ENCODE data around the gene CPT1A.

Gene CPT1A

DNA sequence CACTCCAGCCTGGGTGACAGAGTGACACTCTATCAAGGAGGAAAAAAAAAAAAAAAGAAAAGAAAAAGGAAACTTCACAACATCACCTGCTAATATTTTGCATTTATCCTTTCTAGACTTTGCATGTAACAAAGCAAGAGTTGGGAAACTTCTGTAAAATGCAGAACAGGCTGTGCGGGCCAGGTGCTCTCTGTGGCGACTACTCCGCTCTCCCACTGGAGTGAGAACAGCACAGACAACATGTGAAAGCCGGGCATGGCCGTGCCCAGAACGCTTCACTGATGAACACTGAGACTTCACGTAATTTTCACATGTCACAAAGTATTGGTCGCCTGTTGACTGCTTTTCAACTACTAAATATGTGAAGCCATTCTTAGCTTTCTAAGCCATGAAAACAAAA lies 74.9 kb downstream of the CPT1A start:
- Mint-ChIP-seq H3K9me3 (no peaks in the 10 kb centered on the region), H3K27me3 (no peaks in the 10 kb centered on the region), H3K4me3 (no peak overlapping the region), H3K27ac (no peak overlapping the region), H3K4me1 (no peaks in the 10 kb centered on the region)
- ATAC-seq (no peak), DNase-seq (no peak)

DNA sequence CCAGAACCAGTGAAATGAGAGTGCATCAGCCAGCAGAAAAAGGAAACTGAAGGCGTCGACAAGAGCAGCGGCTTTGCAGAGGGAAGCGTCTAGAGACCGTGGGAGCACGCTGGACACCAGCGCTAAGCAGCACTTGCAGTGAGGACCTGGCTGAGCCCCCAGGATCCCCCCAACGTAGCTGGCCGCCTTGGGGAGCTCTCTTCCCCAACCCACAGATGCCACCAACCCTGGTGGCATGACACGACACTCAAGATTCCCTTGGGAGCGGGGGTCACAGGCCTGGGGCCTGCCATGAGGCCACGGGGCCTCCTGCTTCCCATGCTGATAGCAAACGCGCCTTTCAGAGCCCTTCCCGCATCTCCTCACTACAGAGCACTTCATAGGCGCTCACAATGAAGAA lies 77.0 kb downstream of the CPT1A start:
- no peaks in the 10 kb centered on the region for H3K27me3 Mint-ChIP-seq
- no peak overlapping the region for H3K4me3 Mint-ChIP-seq
- no peak overlapping the region for H3K27ac Mint-ChIP-seq
- no peaks in the 10 kb centered on the region for H3K9me3 Mint-ChIP-seq
- DNase-seq (no peak), ATAC-seq (no peak)
- no peaks in the 10 kb centered on the region for H3K4me1 Mint-ChIP-seq

- no peaks in the 10 kb centered on the region for H3K9me3 Mint-ChIP-seq
- no peak overlapping the region for H3K4me3 Mint-ChIP-seq
- H3K27me3 Mint-ChIP-seq = no peaks in the 10 kb centered on the region
- ATAC-seq (peak; percentile 39), DNase-seq (no peak)
- no peaks in the 10 kb centered on the region for H3K4me1 Mint-ChIP-seq
- H3K27ac Mint-ChIP-seq = no peak overlapping the region
Observed at GRCh38 chr11:68763926-68764657, 77.6 kb downstream of the CPT1A start.

DNA sequence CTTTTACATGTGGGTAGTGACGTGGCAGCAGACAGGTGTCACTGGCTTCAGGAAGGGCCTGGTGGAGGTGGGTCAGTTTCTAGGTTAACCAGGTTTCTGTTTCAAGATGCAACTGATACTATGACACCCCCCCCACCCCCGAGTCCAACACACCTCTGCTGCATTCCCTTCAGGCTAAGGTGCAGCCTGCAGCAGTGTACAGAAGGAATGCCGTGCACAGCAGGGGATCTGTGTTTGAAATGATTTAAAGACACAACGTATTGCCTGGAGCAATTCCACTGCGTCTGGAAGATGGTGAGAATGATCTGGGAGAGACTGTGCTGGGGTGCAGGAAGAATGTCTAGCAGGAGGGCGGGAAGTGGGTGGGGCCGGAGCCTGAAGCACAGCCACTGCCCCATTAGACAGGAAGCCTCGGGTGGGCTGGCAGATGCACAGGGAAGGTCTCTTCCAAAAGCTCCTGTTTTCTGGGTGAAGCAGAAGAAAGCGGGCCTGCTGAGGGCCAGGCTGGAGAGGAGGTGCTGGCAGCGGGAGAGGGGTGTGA lies 78.5 kb downstream of the CPT1A start:
- no peak for ATAC-seq
- Mint-ChIP-seq H3K9me3 (no peaks in the 10 kb centered on the region), H3K27ac (no peak overlapping the region), H3K4me1 (no peaks in the 10 kb centered on the region), H3K27me3 (no peaks in the 10 kb centered on the region), H3K4me3 (no peak overlapping the region)
- no peak for DNase-seq

DNA sequence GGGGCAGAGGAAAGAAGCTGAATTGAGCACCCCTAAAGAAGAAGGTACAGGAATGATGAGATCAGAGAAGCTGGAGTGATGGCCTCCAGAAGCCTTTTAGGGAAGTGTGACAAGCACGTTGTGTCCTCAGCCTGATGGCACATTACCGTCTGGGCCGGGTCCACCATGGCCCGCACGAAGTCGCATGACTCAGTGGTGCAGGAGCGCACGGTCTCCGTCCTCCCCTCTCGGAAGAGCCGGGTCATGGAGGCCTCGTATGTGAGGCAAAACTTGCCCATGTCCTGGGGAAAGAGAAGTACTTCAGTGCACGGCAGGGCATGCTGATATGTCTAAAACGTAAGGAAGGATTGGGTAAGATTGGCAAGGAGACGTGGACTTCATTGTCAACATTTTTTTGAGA lies 79.2 kb downstream of the CPT1A start:
- no peak for DNase-seq
- Mint-ChIP-seq H3K4me1 (no peaks in the 10 kb centered on the region), H3K27me3 (no peaks in the 10 kb centered on the region), H3K9me3 (no peaks in the 10 kb centered on the region), H3K27ac (no peak overlapping the region), H3K4me3 (no peak overlapping the region)
- no peak for ATAC-seq

GRCh38 chr11:68761801-68762200 lies 79.9 kb downstream of the CPT1A start:
- H3K4me1 Mint-ChIP-seq = no peaks in the 10 kb centered on the region
- H3K27ac Mint-ChIP-seq = no peak overlapping the region
- H3K4me3 Mint-ChIP-seq = no peak overlapping the region
- no peaks in the 10 kb centered on the region for H3K9me3 Mint-ChIP-seq
- no peak for DNase-seq
- no peak for ATAC-seq
- H3K27me3 Mint-ChIP-seq = no peaks in the 10 kb centered on the region

DNA sequence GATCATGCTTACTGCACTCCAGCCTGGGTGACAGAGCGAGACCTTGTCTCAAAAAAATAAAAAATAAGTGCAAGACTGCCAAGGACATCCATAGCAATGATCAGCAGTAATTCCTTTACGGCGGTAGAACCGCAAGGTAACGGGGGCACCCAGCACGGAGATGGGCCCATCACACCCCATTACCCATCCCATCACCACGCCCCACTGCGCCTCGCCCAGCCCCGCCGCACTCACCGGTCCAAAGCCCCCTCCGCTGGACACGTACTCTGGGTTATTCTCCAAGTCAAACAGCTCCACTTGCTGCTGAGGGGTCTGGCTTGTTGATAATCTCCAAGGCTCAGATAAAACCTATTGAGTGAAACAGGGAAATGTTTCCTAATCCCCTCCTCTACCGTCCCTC lies 81.7 kb downstream of the CPT1A start:
- ATAC-seq = no peak
- H3K27me3 Mint-ChIP-seq = no peaks in the 10 kb centered on the region
- no peaks in the 10 kb centered on the region for H3K9me3 Mint-ChIP-seq
- H3K4me1 Mint-ChIP-seq = no peaks in the 10 kb centered on the region
- H3K4me3 Mint-ChIP-seq = no peak overlapping the region
- no peak for DNase-seq
- H3K27ac Mint-ChIP-seq = no peak overlapping the region

GRCh38 chr11:68757711-68758110 lies 84.0 kb downstream of the CPT1A start:
- Mint-ChIP-seq H3K4me3 (no peak overlapping the region), H3K27ac (no peak overlapping the region), H3K27me3 (no peaks in the 10 kb centered on the region), H3K4me1 (no peaks in the 10 kb centered on the region), H3K9me3 (no peaks in the 10 kb centered on the region)
- DNase-seq = no peak
- ATAC-seq = no peak

DNA sequence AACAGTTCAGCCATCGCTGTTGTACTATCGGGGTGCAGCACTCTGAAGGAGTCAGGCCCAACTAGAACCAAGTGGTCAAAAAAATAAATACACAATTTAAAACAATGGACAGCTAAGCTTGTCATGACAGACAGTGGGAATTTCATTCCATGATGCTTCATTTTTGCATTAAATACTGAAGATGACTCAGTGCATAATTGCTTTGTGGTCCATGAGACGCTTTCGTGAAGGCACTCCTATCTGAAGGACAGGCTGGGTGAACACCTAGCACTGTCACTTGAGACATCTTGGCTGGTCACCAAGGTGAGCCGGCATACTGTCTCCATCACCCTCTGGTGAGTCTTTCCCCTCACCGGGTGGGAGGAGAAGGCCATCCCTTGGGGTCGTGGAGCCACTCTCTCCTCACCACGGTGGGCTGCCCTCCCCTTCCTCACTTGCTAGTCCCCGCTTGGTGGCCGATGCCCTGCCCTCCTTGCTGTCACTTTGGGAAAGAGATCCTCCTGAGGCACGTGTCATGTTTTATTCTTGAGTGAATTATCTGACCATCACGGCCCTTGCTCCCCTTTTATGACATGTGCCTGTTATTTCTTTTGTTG lies 85.4 kb downstream of the CPT1A start:
- ATAC-seq = no peak
- DNase-seq = no peak
- no peaks in the 10 kb centered on the region for H3K9me3 Mint-ChIP-seq
- H3K4me1 Mint-ChIP-seq = peaks cover 10% of the 10 kb centered on the region
- no peak overlapping the region for H3K4me3 Mint-ChIP-seq
- H3K27me3 Mint-ChIP-seq = no peaks in the 10 kb centered on the region
- H3K27ac Mint-ChIP-seq = no peak overlapping the region

DNA sequence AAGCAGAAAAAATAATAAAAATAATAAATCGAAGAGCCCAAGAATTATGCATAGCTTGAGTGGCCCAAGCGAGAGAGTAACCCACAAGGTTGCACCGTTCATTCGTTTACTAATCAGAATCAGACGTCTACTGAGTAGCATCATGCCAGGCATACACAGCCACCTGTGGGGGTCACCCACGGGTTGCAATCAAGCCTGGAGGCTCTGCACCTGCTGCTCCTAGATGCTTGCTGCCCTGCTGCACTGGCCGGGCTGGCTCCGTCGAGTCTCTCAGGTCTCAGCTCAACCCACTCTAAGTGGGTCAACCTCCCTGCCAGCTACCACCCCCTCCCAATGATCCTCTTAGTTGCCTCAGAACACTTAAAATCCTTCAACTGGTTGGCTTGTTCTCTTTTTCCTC lies 88.4 kb downstream of the CPT1A start:
- no peaks in the 10 kb centered on the region for H3K27me3 Mint-ChIP-seq
- no peaks in the 10 kb centered on the region for H3K9me3 Mint-ChIP-seq
- H3K27ac Mint-ChIP-seq = no peak overlapping the region
- H3K4me3 Mint-ChIP-seq = no peak overlapping the region
- peaks cover 24% of the 10 kb centered on the region for H3K4me1 Mint-ChIP-seq
- DNase-seq (no peak), ATAC-seq (no peak)

DNA sequence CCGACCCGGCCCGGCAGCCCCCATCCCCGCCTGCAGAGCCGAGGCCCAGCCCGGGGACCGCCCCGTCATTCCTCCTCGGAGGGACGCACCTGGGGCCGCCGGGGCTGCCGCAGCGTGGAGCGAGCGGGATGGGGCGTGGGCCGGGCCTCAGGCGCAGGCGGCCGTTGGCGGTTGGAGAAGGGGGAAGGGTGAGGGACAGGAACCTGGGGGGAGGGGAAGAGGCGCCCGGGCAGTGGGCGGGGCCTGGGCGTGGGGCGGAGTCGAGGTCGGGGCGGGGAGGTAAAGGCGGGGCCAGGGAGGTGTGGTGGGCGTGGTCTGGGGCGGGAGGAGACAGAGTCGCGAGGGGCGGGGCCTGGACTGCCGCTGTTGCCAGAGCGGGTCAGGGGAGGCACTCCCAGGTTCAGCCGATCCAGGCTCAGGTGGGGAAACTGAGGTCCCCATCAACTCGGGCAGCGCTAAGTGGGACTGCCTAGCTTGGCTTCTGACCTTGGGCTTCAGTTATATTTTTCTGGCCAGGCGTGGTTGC lies 90.3 kb downstream of the CPT1A start, which contains the start of gene TESMIN:
Gene TESMIN, minus strand, starts transcription at position 190 of the 526 bp plus-strand sequence. CDS start 860 bp downstream, outside the sequence.
- Mint-ChIP-seq H3K27ac (peak within 1 kb of the TSS; percentile 4 to 40), H3K4me1 (peaks cover 24% of the 10 kb centered on the region), H3K27me3 (no peaks in the 10 kb centered on the region), H3K9me3 (no peaks in the 10 kb centered on the region), H3K4me3 (peak within 1 kb of the TSS; percentile 74 to 77)
- ATAC-seq (peak; percentile 87), DNase-seq (peak; percentile 89 to 91)

GRCh38 chr11:68751004-68751325 lies 90.8 kb downstream of the CPT1A start:
- no peak for ATAC-seq

DNA sequence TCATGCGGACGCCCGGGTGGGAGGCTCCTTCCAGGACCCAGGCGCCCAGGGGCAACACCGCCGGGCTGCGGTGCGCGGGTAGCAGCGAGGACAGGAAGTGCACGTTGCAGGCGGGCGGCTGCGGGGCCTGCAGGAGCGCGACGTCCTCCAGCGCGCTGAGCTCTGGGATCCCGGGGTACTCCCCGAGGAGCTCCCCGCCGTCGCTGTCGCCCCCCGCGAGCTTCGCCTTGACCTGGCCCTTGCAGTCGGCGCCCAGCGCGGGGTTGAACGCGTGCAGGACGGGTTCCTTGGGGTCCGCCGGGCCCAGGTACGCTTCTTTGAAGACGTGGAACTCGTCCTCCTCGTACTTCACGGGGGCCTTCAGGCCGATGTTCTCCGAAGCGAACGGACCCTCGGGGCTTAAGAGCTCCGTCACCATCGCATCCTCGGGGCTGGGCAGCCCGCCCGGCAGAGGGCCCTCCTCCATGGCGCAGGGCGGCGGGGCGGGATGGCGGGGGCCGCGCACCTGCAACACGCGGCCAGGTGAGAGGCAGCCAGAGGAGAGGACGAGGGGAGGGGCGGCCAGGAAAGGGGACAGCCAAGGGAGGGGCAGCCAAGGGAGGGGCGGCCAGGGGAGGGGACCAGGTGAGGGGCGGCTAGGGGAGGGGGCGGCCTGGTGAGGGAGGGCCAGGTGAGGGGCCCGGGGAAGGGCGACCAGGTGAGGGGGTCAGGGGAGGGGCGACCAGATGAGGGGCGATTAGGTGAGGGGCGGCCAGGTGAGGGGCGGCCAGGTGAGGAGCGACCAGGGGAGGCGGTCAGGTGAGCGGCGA lies 91.3 kb downstream of the CPT1A start:
- DNase-seq (peak; percentile 16 to 18), ATAC-seq (peak; percentile 32)
- H3K4me1 Mint-ChIP-seq = peaks cover 24% of the 10 kb centered on the region
- H3K27ac Mint-ChIP-seq = peak overlapping the region in 1 of 2 donors; percentile 81
- no peaks in the 10 kb centered on the region for H3K9me3 Mint-ChIP-seq
- H3K27me3 Mint-ChIP-seq = no peaks in the 10 kb centered on the region
- peak overlapping the region; percentile 62 to 70 for H3K4me3 Mint-ChIP-seq

More at GRCh38 chr11:68751004-68751325, 90.8 kb downstream of the CPT1A start:
- DNase-seq = no peak
- no peaks in the 10 kb centered on the region for H3K27me3 Mint-ChIP-seq
- H3K27ac Mint-ChIP-seq = no peak overlapping the region
- H3K9me3 Mint-ChIP-seq = no peaks in the 10 kb centered on the region
- peaks cover 24% of the 10 kb centered on the region for H3K4me1 Mint-ChIP-seq
- peak overlapping the region in 1 of 2 donors; percentile 74 for H3K4me3 Mint-ChIP-seq

DNA sequence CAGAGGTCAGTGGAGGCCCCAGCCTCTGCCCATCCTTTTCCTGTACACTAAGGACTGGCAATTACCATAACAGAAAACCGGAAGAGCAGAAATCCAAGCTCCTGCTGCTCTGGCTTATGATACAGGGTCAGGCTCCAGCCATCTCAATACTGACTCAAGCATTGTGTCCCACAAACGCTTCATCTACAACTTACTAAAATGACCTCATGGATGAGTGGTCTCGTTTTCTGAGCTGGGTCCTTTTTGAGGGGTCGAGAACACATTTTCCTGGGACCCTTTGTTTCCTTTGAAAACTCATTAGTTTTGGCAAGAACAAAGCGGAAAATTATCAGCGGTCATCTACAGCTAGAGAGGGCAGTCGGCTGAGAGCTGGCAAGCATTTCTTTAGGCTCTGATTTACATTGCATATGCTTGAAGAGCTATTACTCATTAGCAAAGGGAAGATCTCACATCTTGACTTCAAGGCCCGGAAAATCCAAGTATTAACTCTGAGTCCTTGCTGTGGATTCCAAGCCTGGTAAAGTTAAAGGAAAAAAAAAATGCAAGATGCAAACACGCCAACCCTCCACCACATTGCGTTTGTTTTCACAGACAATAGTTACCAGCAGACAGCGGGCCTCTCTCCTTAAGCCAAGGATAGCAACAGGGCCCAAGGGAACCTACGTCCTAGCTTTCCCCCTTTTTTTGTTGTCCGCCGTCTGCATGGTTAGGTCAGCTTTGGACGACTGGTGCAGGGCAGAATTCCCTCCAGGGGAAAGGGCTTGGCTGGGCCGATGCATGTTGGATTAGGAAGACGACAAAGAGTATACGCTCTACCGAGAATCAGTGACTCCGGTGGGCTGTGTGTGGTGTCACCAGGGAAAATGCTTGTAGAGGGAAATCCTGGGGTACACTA lies 92.2 kb downstream of the CPT1A start:
- Mint-ChIP-seq H3K27me3 (no peaks in the 10 kb centered on the region), H3K27ac (peak overlapping the region in 1 of 2 donors; percentile 81), H3K4me3 (peak overlapping the region; percentile 62 to 70), H3K4me1 (peaks cover 24% of the 10 kb centered on the region), H3K9me3 (no peaks in the 10 kb centered on the region)
- ATAC-seq = no peak
- DNase-seq = no peak

GRCh38 chr11:68748061-68748460 lies 93.7 kb downstream of the CPT1A start:
- no peaks in the 10 kb centered on the region for H3K9me3 Mint-ChIP-seq
- no peak overlapping the region for H3K4me3 Mint-ChIP-seq
- H3K4me1 Mint-ChIP-seq = peaks cover 24% of the 10 kb centered on the region
- H3K27me3 Mint-ChIP-seq = no peaks in the 10 kb centered on the region
- no peak overlapping the region for H3K27ac Mint-ChIP-seq
- no peak for DNase-seq
- no peak for ATAC-seq

Measured in stimulated activated naive CD8-positive, alpha-beta T cell treated with anti-CD3 and anti-CD28 coated beads, Interleukin-15, amount 100 ng/mL, for 72 hours (primary cell).